Small intestine (tissue), 7 donors: Measurements from ENCODE around the gene MCMBP. TPM values are rescaled to one million over a fixed set of nuclear protein-coding genes. Genes with fewer than 3 reads are reported as not detected.

Experiments used
- DNase-seq, 2 donors: peaks; one replicate each; pipeline versions ENCODE4 v3.0.0 to v3.0.0-alpha.2; 2013
- FAIRE-seq: peaks from 2 replicates; lab custom pipeline; 2012; peaks lifted over from hg19 to GRCh38; lab: Jason Lieb, UNC
- H3K27ac ChIP-seq, 3 donors: one replicate each; pipeline ENCODE4 v1.5.1; 2013; ENCODE audit warnings: low read length in 2 of 3, mild to moderate bottlenecking in 2 of 3, control low read depth in 1 of 3, inconsistent platforms in 1 of 3, low read depth in 1 of 3, moderate library complexity in 1 of 3
- H3K27me3 ChIP-seq, 3 donors: one replicate each; pipeline ENCODE4 v1.6.1; 2013; ENCODE audit warnings: low read length in 3 of 3, inconsistent platforms in 1 of 3; ENCODE audit not compliant: control insufficient read depth in 3 of 3, insufficient read depth in 3 of 3
- H3K36me3 ChIP-seq, 3 donors: one replicate each; pipeline ENCODE4 v1.6.1; 2013; ENCODE audit warnings: low read length in 3 of 3, inconsistent platforms in 1 of 3, low read depth in 1 of 3, mild to moderate bottlenecking in 1 of 3, moderate library complexity in 1 of 3; ENCODE audit not compliant: control insufficient read depth in 3 of 3, insufficient read depth in 2 of 3
- H3K4me1 ChIP-seq, 3 donors: one replicate each; pipeline ENCODE4 v1.6.1; 2013; ENCODE audit warnings: low read length in 2 of 3, inconsistent platforms in 1 of 3, low read depth in 1 of 3, mild to moderate bottlenecking in 1 of 3, moderate library complexity in 1 of 3; ENCODE audit not compliant: control insufficient read depth in 3 of 3, insufficient read depth in 2 of 3
- H3K4me3 ChIP-seq, 3 donors: one replicate each; pipeline ENCODE4 v1.5.1; 2013; ENCODE audit warnings: low read length in 3 of 3, control low read depth in 1 of 3, inconsistent platforms in 1 of 3, low read depth in 1 of 3, mild to moderate bottlenecking in 1 of 3, moderate library complexity in 1 of 3
- H3K9me3 ChIP-seq, 2 donors: one replicate each; pipeline ENCODE4 v1.6.1; 2013; ENCODE audit warnings: low read depth in 1 of 2, low read length in 1 of 2; ENCODE audit not compliant: control insufficient read depth in 2 of 2, insufficient read depth in 1 of 2
- WGBS, 3 donors: extraction: QIAGEN DNeasy Blood & Tissue Kit; methylation state at CpG; one replicate each; pipeline ENCODE4 v1.1.7; 2013; 5-methylcytosine and 5-hydroxymethylcytosine counted together
- polyA plus RNA-seq, 4 donors: library from polyadenylated mRNA; stranded (reverse) in 3 of 4; unstranded in 1 of 4; fragments of 200-250 nt in 3 of 4; fragments of 120-200 nt in 1 of 4; gene quantifications; one replicate each; pipeline versions ENCODE4 v1.2.1 to v1.2.3, GENCODE V29; 2013
- donor health status: healthy with polysubstance abuse.
- donor health status: control.
- donor health status: control.
- donor health status: Bipolar disorder and iron deficiency.
- donor health status: healthy.

MCMBP gene
- polyA plus RNA-seq, 4 donors, result 21.5 to 37.6 (median 25.8) TPM

DNA sequence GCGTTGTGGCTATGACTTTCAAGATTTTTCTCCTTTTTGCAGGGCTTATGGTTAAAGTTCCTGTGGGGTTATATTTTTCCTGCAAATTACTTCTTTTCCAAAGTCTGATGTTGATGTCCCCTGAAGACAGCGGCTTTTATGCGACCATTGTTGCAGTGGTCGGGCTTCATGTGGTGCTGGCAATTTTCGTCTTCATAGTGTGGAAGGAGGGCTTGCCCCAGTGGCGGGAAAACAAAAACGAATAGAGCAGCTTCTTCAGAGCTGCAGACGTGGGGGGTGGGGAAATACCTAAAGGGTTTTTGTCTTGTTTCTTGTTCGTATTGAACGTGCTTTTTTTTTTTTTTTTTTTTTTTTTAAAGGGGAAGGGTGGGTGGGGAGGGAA, 53.8 kb downstream of the MCMBP start:
- FAIRE-seq (no peak), DNase-seq (no peak)
- Histone ChIP-seq H3K27ac (peak overlapping the region in 1 of 3 donors; percentile 28), H3K4me3 (peak overlapping the region in 1 of 3 donors; percentile 53), H3K9me3 (peaks cover 0 to 4% of the 10 kb centered on the region in 2 donors), H3K4me1 (no peaks in the 10 kb centered on the region), H3K27me3 (no peaks in the 10 kb centered on the region), H3K36me3 (peaks cover 0 to 12% (median 0%) of the 10 kb centered on the region in 3 donors)
- WGBS, 3 donors, result 63 to 80% (median 73%) methylated on average over 10 of the region's 10 CpGs

DNA sequence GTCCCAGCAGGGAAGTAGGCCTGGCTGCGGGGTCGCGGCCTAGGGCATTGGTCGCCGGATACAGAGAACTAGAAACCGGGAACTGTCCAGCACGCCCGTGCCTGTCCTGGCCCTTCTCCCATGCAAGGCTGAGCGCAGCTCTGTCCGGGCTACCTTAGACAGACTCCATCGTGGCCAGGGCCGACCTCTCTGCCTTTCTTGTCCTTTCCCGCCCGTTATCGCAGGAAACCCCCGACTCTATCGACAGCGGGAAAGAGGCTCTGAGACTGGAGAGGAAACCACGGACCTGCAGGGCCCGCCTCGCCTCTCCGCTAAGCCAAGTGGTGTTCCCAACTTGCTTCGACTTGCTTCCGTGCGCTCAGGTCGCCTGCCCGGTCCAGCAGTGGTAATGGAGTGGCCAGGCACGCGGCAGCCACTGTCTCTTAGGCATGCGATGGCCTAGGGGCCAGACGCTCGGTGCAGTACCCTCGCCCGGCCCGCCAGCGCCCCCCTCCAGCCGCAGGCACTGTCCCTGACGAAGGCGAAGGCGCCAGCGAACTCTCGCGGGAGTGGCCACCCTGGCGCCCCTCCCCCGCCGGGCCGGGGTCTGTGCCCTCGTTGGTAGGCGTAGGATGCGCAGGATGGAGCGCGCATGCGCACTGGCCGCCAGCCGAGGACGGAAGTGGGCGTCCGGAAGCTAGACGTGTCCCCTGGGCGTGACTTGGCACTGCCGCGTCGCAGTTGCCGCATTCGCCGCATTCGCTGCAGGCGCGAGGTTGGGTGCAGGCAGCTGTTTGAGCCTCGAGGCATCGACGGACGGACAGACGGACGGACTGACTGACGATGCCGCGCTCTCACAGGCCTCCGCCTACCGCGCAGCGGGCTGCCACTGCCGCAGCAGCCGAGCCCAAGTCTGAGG, 54.4 kb downstream of the MCMBP start:
- H3K9me3 ChIP-seq, result peaks cover 0 to 4% of the 10 kb centered on the region in 2 donors
- DNase-seq (peak in 1 of 2 donors; percentile 79), FAIRE-seq (no peak)
- peak overlapping the region in 1 of 3 donors; percentile 33 for H3K27ac ChIP-seq
- peaks cover 0 to 13% (median 0%) of the 10 kb centered on the region in 3 donors for H3K36me3 ChIP-seq
- WGBS, 3 donors, result 70 to 89% (median 86%) methylated on average over 84 of the region's 84 CpGs
- H3K27me3 ChIP-seq, result no peaks in the 10 kb centered on the region
- peak overlapping the region in 1 of 3 donors; percentile 53 for H3K4me3 ChIP-seq
- no peaks in the 10 kb centered on the region for H3K4me1 ChIP-seq

DNA sequence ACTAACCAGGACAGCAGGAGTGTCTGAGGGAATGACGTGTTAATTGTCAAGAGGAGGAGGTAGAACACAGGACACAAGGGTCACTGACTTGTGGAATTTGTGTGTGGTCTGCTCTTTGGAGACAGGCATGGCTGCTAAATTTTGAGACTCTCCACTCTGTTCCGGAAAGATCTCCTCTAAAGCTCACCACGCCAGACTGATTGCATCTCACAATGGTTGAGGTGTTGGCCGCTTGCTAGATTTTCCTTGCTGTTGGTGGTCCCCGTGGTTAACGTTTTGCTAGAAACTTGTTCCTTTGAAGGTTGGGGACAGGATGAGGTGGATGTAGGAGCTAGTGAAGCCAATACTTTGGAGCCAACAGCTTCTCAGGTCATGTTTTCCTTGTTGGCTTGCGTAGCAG, 57.0 kb downstream of the MCMBP start:
- H3K36me3 ChIP-seq, result peaks cover 0 to 12% (median 0%) of the 10 kb centered on the region in 3 donors
- no peak overlapping the region for H3K27ac ChIP-seq
- H3K9me3 ChIP-seq, result peaks cover 0 to 4% of the 10 kb centered on the region in 2 donors
- 93 to 97% (median 95%) methylated on average over 7 of the region's 7 CpGs for WGBS, 3 donors
- no peak overlapping the region for H3K4me3 ChIP-seq
- H3K27me3 ChIP-seq, result no peaks in the 10 kb centered on the region
- FAIRE-seq, result no peak
- DNase-seq, result no peak
- H3K4me1 ChIP-seq, result no peaks in the 10 kb centered on the region

DNA sequence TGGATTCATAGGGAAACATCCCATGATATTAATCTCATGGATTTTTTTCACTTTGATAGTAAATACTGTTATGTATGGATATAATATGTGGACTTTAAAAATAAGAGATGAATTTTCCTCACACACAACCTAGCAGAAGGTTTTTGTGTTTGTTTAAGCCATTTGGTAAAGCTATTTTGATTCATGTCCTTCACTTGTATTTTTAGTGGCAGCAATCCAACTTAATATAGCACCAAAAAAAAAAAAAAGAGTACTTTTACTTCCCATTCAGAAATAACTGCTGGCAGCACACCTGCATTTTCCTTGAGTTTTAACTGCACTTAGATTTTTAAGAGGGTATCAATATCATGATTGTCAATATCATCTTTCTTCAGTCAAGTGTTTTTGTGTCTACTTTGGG, 60.0 kb downstream of the MCMBP start:
- no peak for FAIRE-seq

DNA sequence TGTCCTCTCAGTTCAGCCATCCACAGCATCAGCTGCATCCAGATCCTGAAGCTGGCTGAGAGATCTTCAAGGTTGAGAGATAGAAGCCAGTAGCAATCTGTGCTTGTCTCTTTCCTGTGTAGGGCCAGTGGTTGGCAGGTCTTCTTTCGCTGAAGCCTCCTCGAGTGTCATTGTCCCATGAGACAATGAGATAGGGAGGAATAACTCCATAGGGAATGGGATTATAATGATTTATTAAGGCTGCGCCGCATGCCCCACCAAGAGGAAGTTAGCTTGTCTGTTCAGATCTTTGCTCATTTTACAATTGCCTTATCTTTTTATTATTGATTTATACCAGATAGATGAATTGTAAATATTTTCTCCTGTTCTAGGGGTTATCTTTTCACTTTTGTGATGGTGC, 61.5 kb downstream of the MCMBP start:
- Histone ChIP-seq H3K9me3 (no peaks in the 10 kb centered on the region), H3K4me3 (no peak overlapping the region), H3K36me3 (peaks cover 0 to 4% (median 0%) of the 10 kb centered on the region in 3 donors), H3K27ac (no peak overlapping the region), H3K4me1 (no peaks in the 10 kb centered on the region), H3K27me3 (no peaks in the 10 kb centered on the region)
- DNase-seq (no peak), FAIRE-seq (no peak)
- 41 to 72% (median 57%) methylated on average over 4 of the region's 4 CpGs for WGBS, 3 donors

More for the DNA sequence above, 60.0 kb downstream of the MCMBP start:
- Histone ChIP-seq H3K27me3 (no peaks in the 10 kb centered on the region), H3K4me1 (no peaks in the 10 kb centered on the region), H3K27ac (no peak overlapping the region), H3K4me3 (no peak overlapping the region), H3K9me3 (no peaks in the 10 kb centered on the region), H3K36me3 (peaks cover 0 to 4% (median 0%) of the 10 kb centered on the region in 3 donors)
- DNase-seq, result no peak

DNA sequence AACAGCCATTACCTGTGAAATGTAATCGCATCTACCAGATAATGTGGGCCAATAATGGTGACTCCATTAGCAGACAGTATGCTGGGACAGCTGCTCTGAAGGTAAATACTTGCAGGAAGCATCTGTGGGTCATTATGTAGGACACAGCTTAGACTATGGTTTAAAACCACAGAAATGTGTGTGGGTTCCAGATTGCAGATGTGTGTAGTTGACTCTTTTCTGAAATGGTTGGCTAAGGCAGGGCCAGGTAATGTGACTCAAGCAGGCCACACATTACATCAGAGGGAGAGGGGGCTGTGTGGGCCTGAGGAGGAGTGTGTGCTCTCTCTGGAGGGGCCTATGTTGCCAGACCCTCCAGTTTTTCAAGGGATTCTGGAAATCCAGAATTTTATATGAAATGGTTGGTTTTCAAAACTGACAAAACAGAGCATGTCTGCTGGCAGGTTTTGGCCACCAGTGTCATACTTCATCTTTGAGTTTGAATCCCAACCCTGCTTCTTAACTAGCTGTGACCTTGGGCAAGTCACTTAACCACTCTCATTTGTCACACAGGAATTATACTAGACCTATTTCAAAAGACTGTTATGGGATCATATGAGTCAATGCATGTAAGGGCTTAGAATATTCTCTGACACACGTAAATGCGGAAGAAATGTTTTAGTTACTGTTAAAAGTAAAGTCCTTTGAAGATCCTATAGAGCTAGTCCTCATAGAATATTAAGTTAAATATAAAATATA, 64.5 kb downstream of the MCMBP start:
- no peak for FAIRE-seq
- Histone ChIP-seq H3K4me1 (no peaks in the 10 kb centered on the region), H3K4me3 (no peak overlapping the region), H3K27ac (no peak overlapping the region), H3K36me3 (peaks cover 0 to 5% (median 3%) of the 10 kb centered on the region in 3 donors), H3K27me3 (no peaks in the 10 kb centered on the region), H3K9me3 (no peaks in the 10 kb centered on the region)
- peak in 1 of 2 donors; percentile 4 for DNase-seq
- WGBS, 3 donors, result 92 to 96% (median 92%) methylated on average over 3 of the region's 3 CpGs

DNA sequence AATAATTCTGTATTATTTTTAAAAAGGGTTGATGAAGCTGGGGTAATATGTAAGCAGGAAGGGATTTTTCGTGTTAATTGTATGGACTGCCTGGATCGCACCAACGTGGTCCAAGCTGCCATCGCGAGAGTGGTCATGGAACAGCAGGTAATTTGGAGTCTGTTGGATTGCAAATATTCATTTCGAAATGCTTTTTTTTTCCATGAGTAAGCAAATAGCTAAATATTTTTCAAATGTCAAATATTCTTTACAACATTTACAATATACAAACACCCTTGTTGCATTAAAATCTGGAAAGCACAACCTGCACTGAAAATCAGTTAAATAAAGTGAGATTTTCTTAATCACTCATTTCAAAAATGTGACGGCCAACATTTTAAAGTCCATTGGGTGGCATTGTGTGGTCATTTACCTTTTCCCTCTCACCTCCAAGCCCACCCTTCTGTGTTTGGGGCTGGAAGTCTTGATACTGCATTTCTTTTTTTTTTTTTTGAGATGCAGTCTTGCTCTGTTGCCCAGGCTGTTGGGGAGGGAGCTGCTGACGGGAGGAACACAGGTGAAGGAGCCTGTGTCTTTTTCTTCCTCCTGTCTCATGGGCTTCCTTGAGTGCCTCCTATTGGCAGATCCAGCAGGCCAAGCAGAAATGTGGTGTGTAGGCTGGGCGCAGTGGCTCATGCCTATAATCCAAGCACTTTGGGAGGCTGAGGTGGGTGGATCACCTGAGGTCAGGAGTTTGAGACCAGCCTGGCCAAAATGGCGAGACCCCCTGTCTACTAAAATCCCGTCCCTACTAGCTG, 66.1 kb downstream of the MCMBP start:
- no peak for FAIRE-seq
- 95 to 96% (median 96%) methylated on average over 11 of the region's 11 CpGs for WGBS, 3 donors
- Histone ChIP-seq H3K36me3 (peaks cover 2 to 5% (median 3%) of the 10 kb centered on the region in 3 donors), H3K27me3 (no peaks in the 10 kb centered on the region), H3K27ac (no peak overlapping the region), H3K4me3 (no peak overlapping the region), H3K4me1 (no peaks in the 10 kb centered on the region), H3K9me3 (no peaks in the 10 kb centered on the region)
- no peak for DNase-seq
